Osteocyte (in vitro differentiated cells): Measurements from ENCODE around the gene VMO1. TPM values are rescaled to one million over a fixed set of nuclear protein-coding genes. Genes with fewer than 3 reads are reported as not detected.
A peak's percentile ranks its signal among the peaks of the same experiment; 100 is the strongest.

Source experiments
- DNase-seq: peaks from one replicate; pipeline ENCODE4 v3.0.0; 2021; ENCODE audit warnings: mixed read lengths; ENCODE audit not compliant: unreplicated experiment; ENCODE audit errors: extremely low spot score
- H3K27ac Mint-ChIP-seq: one replicate; pipeline ENCODE4 v1.8.0; 2021; ENCODE audit warnings: mild to moderate bottlenecking, mixed read lengths; ENCODE audit not compliant: unreplicated experiment
- H3K27me3 Mint-ChIP-seq: one replicate; pipeline ENCODE4 v1.8.0; 2021; ENCODE audit warnings: mixed read lengths; ENCODE audit not compliant: unreplicated experiment
- H3K36me3 Mint-ChIP-seq: one replicate; pipeline ENCODE4 v1.8.0; 2021; ENCODE audit warnings: mixed read lengths; ENCODE audit not compliant: unreplicated experiment
- H3K4me1 Mint-ChIP-seq: one replicate; pipeline ENCODE4 v1.8.0; 2021; ENCODE audit warnings: mixed read lengths; ENCODE audit not compliant: unreplicated experiment
- H3K4me3 Mint-ChIP-seq: one replicate; pipeline ENCODE4 v1.8.0; 2021; ENCODE audit warnings: mild to moderate bottlenecking, moderate library complexity, mixed read lengths; ENCODE audit not compliant: unreplicated experiment
- H3K9me3 Mint-ChIP-seq: one replicate; pipeline ENCODE4 v1.8.0; 2021; ENCODE audit warnings: mixed read lengths; ENCODE audit not compliant: unreplicated experiment
- CTCF ChIP-seq: fragments of 200-600 bp; sonication (generic); IDR thresholded peaks from 2 replicates; pipeline ENCODE4 v1.5.0; 2021; ENCODE audit warnings: antibody characterized with exemption, mild to moderate bottlenecking, moderate library complexity
- total RNA-seq: library from RNA; stranded (reverse); gene quantifications from 2 replicates; pipeline ENCODE4 v1.2.1, GENCODE V29; 2021

The VMO1 gene
- total RNA-seq, 1 donor from 2014 or later: 2.4 TPM

GRCh38 chr17:4800462-4801196, 14.5 kb upstream of the VMO1 start:
- Mint-ChIP-seq H3K27me3 (no peaks in the 10 kb centered on the region), H3K9me3 (no peaks in the 10 kb centered on the region), H3K36me3 (peaks cover 5% of the 10 kb centered on the region), H3K4me3 (no peak overlapping the region), H3K27ac (no peak overlapping the region), H3K4me1 (peaks cover 10% of the 10 kb centered on the region)
- DNase-seq: no peak
- no peak for TF ChIP-seq CTCF

GRCh38 chr17:4796552-4796920, 10.4 kb upstream of the VMO1 start:
- no peak for TF ChIP-seq CTCF
- Mint-ChIP-seq H3K27me3 (peaks cover 3% of the 10 kb centered on the region), H3K9me3 (no peaks in the 10 kb centered on the region), H3K4me1 (peaks cover 10% of the 10 kb centered on the region), H3K27ac (peak overlapping the region; percentile 97), H3K4me3 (peak overlapping the region; percentile 99), H3K36me3 (peaks cover 5% of the 10 kb centered on the region)
- no peak for DNase-seq

- Mint-ChIP-seq H3K4me1 (peaks cover 14% of the 10 kb centered on the region), H3K4me3 (peak overlapping the region; percentile 99), H3K27me3 (peaks cover 3% of the 10 kb centered on the region), H3K9me3 (no peaks in the 10 kb centered on the region), H3K36me3 (peaks cover 5% of the 10 kb centered on the region), H3K27ac (peak overlapping the region; percentile 97)
- no peak for DNase-seq
- no peak for TF ChIP-seq CTCF
Measured at GRCh38 chr17:4795168-4795567, 9.0 kb upstream of the VMO1 start.

- no peaks in the 10 kb centered on the region for H3K9me3 Mint-ChIP-seq
- H3K4me1 Mint-ChIP-seq: peaks cover 18% of the 10 kb centered on the region
- TF ChIP-seq CTCF: no peak
- DNase-seq: no peak
- no peaks in the 10 kb centered on the region for H3K36me3 Mint-ChIP-seq
- peak overlapping the region; percentile 87 for H3K4me3 Mint-ChIP-seq
- peak overlapping the region; percentile 94 for H3K27ac Mint-ChIP-seq
- H3K27me3 Mint-ChIP-seq: peaks cover 3% of the 10 kb centered on the region
Measured at GRCh38 chr17:4790705-4791088, 4.5 kb upstream of the VMO1 start.

- peaks cover 17% of the 10 kb centered on the region for H3K4me1 Mint-ChIP-seq
- H3K9me3 Mint-ChIP-seq: no peaks in the 10 kb centered on the region
- peak overlapping the region; percentile 87 for H3K4me3 Mint-ChIP-seq
- H3K27me3 Mint-ChIP-seq: peaks cover 3% of the 10 kb centered on the region
- peak; percentile 93 for DNase-seq
- TF ChIP-seq CTCF: peak; percentile 78
- peak overlapping the region; percentile 94 for H3K27ac Mint-ChIP-seq
- H3K36me3 Mint-ChIP-seq: no peaks in the 10 kb centered on the region
Measured at GRCh38 chr17:4789951-4790704, 4.0 kb upstream of the VMO1 start.
